Ishikawa (cell line): ENCODE measurements around the gene ALOX12B.

Experiments used
- CEBPB ChIP-seq: IDR thresholded peaks from 2 replicates; pipeline ENCODE4 v1.6.1; 2012
- CREB1 ChIP-seq: IDR thresholded peaks from 2 replicates; pipeline ENCODE4 v1.6.1; 2012; ENCODE audit warnings: low read depth
- EGR1 ChIP-seq: IDR thresholded peaks from 2 replicates; pipeline ENCODE4 v1.6.1; 2012
- EP300 ChIP-seq: IDR thresholded peaks from 2 replicates; pipeline ENCODE4 v1.6.1; 2012; ENCODE audit warnings: borderline replicate concordance
- FOXM1 ChIP-seq: IDR thresholded peaks from 2 replicates; pipeline ENCODE4 v1.6.1; 2012; ENCODE audit warnings: low read depth, borderline replicate concordance
- MAX ChIP-seq: IDR thresholded peaks from 2 replicates; pipeline ENCODE4 v1.6.1; 2012
- NFIC ChIP-seq: IDR thresholded peaks from 2 replicates; pipeline ENCODE4 v1.6.1; 2012
- RAD21 ChIP-seq: IDR thresholded peaks from 2 replicates; pipeline ENCODE4 v1.6.1; 2012; ENCODE audit warnings: low read depth
- REST ChIP-seq: IDR thresholded peaks from 2 replicates; pipeline ENCODE4 v1.6.1; 2012; ENCODE audit warnings: low read depth, mild to moderate bottlenecking
- TAF1 ChIP-seq: IDR thresholded peaks from 2 replicates; pipeline ENCODE4 v1.6.1; 2012; ENCODE audit warnings: low read depth, mild to moderate bottlenecking
- TCF12 ChIP-seq: IDR thresholded peaks from 2 replicates; pipeline ENCODE4 v1.6.1; 2012; ENCODE audit warnings: low read depth
- TEAD4 ChIP-seq: IDR thresholded peaks from 2 replicates; pipeline ENCODE4 v1.6.1; 2012
- USF1 ChIP-seq: IDR thresholded peaks from 2 replicates; pipeline ENCODE4 v1.6.1; 2012
- YY1 ChIP-seq: IDR thresholded peaks from 2 replicates; pipeline ENCODE4 v1.6.1; 2012; ENCODE audit warnings: low read depth
- ZBTB7A ChIP-seq: IDR thresholded peaks from 2 replicates; pipeline ENCODE4 v1.6.1; 2012; ENCODE audit warnings: low read depth

Gene ALOX12B

GRCh38 chr17:8069587-8069860, 18.0 kb downstream of the ALOX12B start:
- TF ChIP-seq TCF12 (no peak), CREB1 (no peak), TEAD4 (no peak), FOXM1 (no peak), RAD21 (no peak), EP300 (no peak), YY1 (no peak)

DNA sequence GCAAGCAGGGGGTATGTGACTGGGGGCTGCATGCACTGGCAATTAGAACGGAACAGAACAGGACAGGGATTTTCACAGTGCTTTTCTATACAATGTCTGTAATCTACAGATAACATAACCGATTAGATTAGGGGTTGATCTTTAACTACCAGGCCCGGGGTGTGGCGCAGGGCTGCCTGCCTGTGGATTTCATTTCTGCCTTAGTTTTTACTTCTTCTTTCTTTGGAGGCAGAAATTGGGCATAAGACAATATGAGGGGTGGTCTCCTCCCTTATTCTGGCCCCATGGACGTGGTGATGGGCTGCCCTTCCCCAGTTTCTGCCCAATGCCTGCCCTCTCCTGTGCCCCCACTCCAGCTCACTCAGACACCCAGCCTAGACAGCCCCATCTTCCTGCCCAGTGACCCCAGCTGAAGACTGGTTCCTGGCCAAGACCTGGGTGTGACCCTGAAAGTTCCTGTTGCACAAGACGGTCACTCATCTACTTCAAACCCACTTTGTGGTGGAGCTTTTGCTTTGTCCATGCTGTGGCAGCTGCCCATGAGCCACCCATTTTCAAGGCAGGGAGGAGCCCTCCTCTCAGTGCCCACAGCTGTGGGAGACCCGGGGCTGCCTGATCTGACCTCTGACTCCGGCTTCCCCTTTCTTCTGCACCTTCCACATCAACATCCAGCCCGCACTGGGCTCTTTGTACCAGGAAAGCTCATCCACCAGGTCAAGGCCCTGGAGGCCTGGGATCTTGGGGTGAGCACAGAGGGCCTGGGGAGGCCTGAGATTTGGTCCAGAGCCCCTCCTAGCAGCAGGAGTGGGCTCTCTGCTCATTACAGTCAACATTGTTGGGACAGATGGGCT, 18.6 kb downstream of the ALOX12B start:
- TF ChIP-seq TCF12 (no peak), CREB1 (no peak), EP300 (no peak), CEBPB (no peak), NFIC (no peak), RAD21 (no peak), EGR1 (no peak), FOXM1 (no peak), REST (no peak), ZBTB7A (no peak), TAF1 (no peak), USF1 (no peak), YY1 (no peak), MAX (no peak)

GRCh38 chr17:8067806-8068205, 19.7 kb downstream of the ALOX12B start:
- TF ChIP-seq RAD21 (no peak), CEBPB (no peak), FOXM1 (no peak), USF1 (no peak), EGR1 (no peak), TEAD4 (no peak), TAF1 (no peak), EP300 (no peak), REST (no peak), MAX (no peak)

GRCh38 chr17:8066841-8067775, 20.4 kb downstream of the ALOX12B start:
- TF ChIP-seq EP300 (no peak), CREB1 (no peak), ZBTB7A (no peak), EGR1 (no peak), CEBPB (no peak), YY1 (no peak), REST (no peak), MAX (no peak), TCF12 (no peak), RAD21 (no peak), FOXM1 (no peak), TEAD4 (no peak), USF1 (no peak)
